ENCODE data around the gene TFE3.

TFE3 gene

DNA sequence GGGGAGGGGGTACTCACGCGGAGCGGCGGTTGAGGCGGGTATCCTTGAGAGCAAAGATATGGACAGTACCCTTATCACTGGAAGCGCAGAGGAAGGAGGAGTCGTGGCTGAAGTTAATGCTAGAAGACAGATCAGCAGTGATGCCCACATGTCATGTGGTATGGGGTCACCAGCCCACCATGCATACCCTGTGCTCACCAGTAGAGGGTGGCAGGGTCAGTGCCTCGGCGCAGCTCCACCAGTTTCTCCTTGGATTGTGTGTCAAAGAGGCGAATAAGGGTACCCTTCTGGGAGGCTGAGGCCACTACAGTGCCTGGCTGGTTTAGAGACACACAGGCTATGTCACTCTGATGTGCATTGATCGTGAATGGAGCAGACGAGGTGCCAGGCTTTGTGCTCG, 32.2 kb upstream of the TFE3 start:
- no peaks in the 10 kb centered on the region for H3K27me3 ChIP-seq
- no peaks in the 10 kb centered on the region for H3K9me3 ChIP-seq
- no peak for DNase-seq
- TF ChIP-seq, protein P1, sequence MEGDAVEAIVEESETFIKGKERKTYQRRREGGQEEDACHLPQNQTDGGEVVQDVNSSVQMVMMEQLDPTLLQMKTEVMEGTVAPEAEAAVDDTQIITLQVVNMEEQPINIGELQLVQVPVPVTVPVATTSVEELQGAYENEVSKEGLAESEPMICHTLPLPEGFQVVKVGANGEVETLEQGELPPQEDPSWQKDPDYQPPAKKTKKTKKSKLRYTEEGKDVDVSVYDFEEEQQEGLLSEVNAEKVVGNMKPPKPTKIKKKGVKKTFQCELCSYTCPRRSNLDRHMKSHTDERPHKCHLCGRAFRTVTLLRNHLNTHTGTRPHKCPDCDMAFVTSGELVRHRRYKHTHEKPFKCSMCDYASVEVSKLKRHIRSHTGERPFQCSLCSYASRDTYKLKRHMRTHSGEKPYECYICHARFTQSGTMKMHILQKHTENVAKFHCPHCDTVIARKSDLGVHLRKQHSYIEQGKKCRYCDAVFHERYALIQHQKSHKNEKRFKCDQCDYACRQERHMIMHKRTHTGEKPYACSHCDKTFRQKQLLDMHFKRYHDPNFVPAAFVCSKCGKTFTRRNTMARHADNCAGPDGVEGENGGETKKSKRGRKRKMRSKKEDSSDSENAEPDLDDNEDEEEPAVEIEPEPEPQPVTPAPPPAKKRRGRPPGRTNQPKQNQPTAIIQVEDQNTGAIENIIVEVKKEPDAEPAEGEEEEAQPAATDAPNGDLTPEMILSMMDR (IDR thresholded peaks at IDR 0.05): no peak
- intact Hi-C loops (cut with DNase I; ENCODE audit: low total_unique reads): no loop called here
- H3K4me3 ChIP-seq: no peak overlapping the region
- no peak overlapping the region for H3K27ac ChIP-seq
- H3K36me3 ChIP-seq: peaks cover 6 to 29% (median 26%) of the 10 kb centered on the region in 3 donors
- H3K4me1 ChIP-seq: peaks cover 0 to 25% (median 8%) of the 10 kb centered on the region in 4 donors

DNA sequence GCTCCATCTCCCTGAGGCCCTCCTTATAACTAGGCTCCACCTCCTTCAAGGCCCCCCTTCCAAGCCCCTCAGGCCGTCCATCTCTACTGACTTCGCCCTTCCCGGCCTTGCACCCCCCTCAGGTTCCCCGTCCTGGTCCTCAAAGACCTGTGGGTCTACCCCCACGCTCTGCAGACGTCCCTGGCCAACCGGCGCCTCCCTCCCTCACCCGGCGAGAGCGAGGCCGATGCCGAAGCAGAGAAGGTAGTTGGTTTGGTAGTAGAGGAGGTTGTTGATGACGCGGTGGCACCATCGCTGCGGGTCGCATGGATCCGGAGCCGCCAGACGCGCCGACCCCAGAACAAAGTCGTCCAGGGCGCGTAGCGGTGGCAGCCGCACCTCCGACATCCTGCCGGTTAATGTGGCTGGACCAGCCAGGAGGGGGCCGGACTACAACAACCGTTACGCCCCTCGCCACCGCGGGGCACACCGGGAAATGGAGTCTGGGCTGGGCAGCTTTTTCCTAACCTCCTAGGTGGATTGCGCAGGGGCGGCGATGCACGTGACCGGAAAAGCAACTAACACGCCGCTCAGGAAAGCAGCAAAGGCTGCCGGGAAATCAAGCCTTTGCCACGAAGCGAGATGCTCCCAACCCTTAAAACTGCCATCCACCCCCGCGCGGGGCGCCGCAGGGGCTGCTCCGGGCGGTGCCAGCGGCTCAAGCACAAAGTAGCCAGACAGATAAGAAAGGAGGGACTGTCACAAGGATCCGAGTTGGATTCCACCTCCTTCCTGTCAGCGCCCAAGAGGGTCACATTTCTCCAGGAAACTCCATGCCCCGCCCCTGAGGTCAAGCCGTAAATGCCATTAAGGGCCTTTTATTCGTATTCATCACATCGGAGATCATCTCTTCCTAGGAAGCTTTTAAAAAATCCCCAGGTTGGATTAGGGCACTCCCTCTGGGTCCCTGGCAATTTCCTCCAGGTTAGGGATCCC, 30.7 kb upstream of the TFE3 start, which contains the start of gene PRAF2:
Gene PRAF2 (minus strand): TSS at position 402 of the 975 bp plus-strand sequence. CDS start 15 bp downstream, at position 387.
- Histone ChIP-seq H3K9me3 (no peaks in the 10 kb centered on the region), H3K4me3 (peak within 1 kb of the TSS; percentile 55 to 63), H3K4me1 (peaks cover 0 to 23% (median 8%) of the 10 kb centered on the region in 4 donors), H3K27me3 (no peaks in the 10 kb centered on the region), H3K36me3 (peaks cover 6 to 29% (median 26%) of the 10 kb centered on the region in 3 donors), H3K27ac (peak within 1 kb of the TSS; percentile 76 to 81)
- peak; percentile 94 to 96 for DNase-seq
- TF ChIP-seq, protein P1 (IDR thresholded peaks at IDR 0.05): peak in 1 of 2 experiments; percentile 6
- intact Hi-C loops (cut with DNase I; ENCODE audit: low total_unique reads): no loop called here

DNA sequence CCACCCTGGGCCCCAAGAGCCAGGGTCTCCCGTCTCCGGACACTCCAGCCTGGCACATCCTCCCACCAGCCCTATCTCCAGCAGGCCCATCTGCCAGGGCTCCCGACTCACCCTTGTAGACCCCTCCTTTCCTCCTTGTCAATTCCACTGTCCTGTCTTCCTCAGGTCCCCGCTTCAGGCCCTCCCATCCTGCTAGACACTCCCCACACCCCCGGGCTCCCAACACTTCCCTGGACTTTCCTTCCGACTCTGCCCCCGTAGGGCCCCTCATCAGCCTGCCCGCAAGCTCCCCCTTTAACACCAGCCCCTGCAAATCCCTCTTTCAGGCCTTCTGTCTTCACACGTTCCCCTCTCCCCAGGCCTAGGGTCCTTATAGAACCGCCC, 29.5 kb upstream of the TFE3 start:
- H3K27ac ChIP-seq: peak overlapping the region; percentile 52 to 81

DNA sequence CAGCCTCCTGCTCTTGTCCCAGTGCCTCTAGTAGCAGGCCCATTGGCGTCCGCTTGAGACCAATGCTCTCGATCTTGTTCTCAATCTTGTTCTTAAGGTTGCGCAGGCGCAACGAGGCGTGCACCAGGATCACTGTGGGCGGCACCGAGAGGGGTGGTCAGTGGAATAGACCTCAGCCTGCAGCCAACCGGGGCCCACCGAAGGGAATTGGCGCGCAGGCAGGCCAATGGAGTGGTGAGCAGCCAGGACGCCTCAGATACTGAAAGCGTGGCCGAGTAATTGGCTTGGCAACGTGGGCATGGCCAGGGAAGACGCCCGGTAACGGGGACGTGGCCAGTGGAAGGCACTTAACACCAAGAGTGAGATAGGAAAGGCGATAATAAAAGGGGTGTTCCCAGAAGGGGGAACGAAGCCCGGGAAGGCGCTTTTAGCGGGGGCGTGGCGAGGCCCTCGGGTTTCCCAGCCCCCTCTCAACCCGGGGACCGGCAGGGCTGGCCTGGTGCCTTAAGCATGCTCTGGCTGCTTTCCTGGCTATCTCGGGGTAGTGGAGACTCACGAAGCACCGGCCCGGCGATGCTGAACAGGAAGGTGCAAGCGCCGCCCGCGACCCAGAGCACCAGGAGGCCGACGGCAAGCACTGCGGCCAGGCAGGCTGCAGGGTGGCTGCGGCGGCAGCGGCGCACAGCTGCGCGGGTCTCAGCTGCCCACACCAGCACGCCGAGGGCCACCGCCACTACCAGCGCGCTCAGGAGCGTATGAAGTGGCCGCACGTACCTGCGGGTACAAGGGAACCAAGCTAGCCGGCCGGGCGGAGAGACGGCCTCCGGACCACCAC, 28.9 kb upstream of the TFE3 start:
- TF ChIP-seq, protein P1 (IDR thresholded peaks at IDR 0.05): no peak
- Histone ChIP-seq H3K27me3 (no peaks in the 10 kb centered on the region), H3K36me3 (peaks cover 3 to 27% (median 18%) of the 10 kb centered on the region in 3 donors), H3K27ac (peak overlapping the region; percentile 52 to 81), H3K9me3 (no peaks in the 10 kb centered on the region), H3K4me3 (peak overlapping the region; percentile 55 to 63), H3K4me1 (peaks cover 0 to 18% (median 8%) of the 10 kb centered on the region in 4 donors)
- peak; percentile 83 to 89 for DNase-seq
- intact Hi-C loops (cut with DNase I; ENCODE audit: low total_unique reads): no loop called here

More for the DNA sequence above, 29.5 kb upstream of the TFE3 start:
- TF ChIP-seq, protein P1 (IDR thresholded peaks at IDR 0.05): no peak
- Histone ChIP-seq H3K9me3 (no peaks in the 10 kb centered on the region), H3K36me3 (peaks cover 6 to 28% (median 22%) of the 10 kb centered on the region in 3 donors), H3K27me3 (no peaks in the 10 kb centered on the region), H3K4me3 (peak overlapping the region; percentile 55 to 63), H3K4me1 (peaks cover 0 to 18% (median 8%) of the 10 kb centered on the region in 4 donors)
- no peak for DNase-seq
- intact Hi-C loops (cut with DNase I; ENCODE audit: low total_unique reads): no loop called here

DNA sequence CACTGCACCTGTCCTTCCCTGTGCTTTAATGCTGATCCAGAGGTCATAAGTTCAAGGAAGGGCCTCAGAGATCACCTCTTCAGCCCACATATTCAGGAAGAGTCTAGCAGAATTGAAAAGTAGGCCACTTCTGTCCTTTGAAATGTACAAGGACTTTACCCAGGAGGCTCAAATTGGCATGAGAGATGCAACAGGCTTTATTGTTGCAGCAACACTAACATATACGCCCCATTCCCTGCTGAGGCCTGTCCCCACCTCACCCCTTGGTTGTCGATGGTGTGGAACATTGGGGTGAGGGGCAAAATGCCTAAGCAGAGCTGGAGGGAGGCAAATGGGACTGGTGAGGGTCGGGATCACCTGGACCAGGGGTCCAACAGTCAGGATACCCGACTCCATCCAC, 27.8 kb upstream of the TFE3 start:
- DNase-seq: no peak
- Histone ChIP-seq H3K4me1 (peaks cover 0 to 18% (median 8%) of the 10 kb centered on the region in 4 donors), H3K36me3 (peaks cover 0 to 18% (median 8%) of the 10 kb centered on the region in 3 donors), H3K27me3 (no peaks in the 10 kb centered on the region), H3K4me3 (no peak overlapping the region), H3K9me3 (no peaks in the 10 kb centered on the region), H3K27ac (no peak overlapping the region)
- TF ChIP-seq, protein P1 (IDR thresholded peaks at IDR 0.05): no peak
- intact Hi-C loops (cut with DNase I; ENCODE audit: low total_unique reads): no loop called here

Data from tibial artery (tissue), 4 donors.